Omental fat pad (tissue), 4 donors: ENCODE measurements around the gene CREB3. TPM values are rescaled to one million over a fixed set of nuclear protein-coding genes. Genes with fewer than 3 reads are reported as not detected.

Experiments
- ATAC-seq: fragments of 150-250 bp; one replicate; pipeline ENCODE4 v1.9.1; 2016; ENCODE audit warnings: mild to moderate bottlenecking, moderate library complexity; ENCODE audit not compliant: low FRiP score
- DNase-seq: peaks from one replicate; pipeline ENCODE4 v3.0.0-alpha.2; 2019; ENCODE audit warnings: low spot score
- CTCF ChIP-seq, 3 donors: fragments of 450-650 bp; IDR thresholded peaks; one replicate each; pipeline ENCODE4 v1.5.1; 2016 to 2017; ENCODE audit warnings: antibody characterized with exemption in 3 of 3, mild to moderate bottlenecking in 3 of 3, moderate library complexity in 2 of 3
- small RNA-seq: library from RNA; depleted of rRNA; stranded (forward); fragments of <200 nt; gene quantifications from one replicate; pipeline ENCODE3, GENCODE V24; 2016
- total RNA-seq, 4 donors: library from RNA; depleted of rRNA; stranded (reverse); fragments of >200 nt; gene quantifications; one replicate each; pipeline ENCODE4 v1.1.0, GENCODE V29; 2016

Gene CREB3
- total RNA-seq, 4 donors from 2014 or later: 43.2 to 48.3 (median 45.8) TPM

- TF ChIP-seq CTCF (IDR thresholded peaks at IDR 0.05): no peak
- no peak for DNase-seq
- ATAC-seq: no peak
Observed at GRCh38 chr9:35783418-35783817, 51.0 kb downstream of the CREB3 start.

Small RNAs within 50 kb of the gene (small RNA-seq; reads per million reads assigned to genes)
- gene MIR6853: not detected

Other genes with a start within 250 kb of the CREB3 start
- gene RUSC2, start 242.6 kb upstream of the CREB3 start, total RNA-seq: 10 to 100 TPM; 12.2 to 23.5 (median 21.1) TPM
- 10 to 100 TPM; 29.6 to 53.0 (median 36.5) TPM for gene TESK1, start 127.4 kb upstream of the CREB3 start, total RNA-seq
- 10 to 100 TPM in 1 of 4 donors, 1 to 10 TPM in 3; 1.6 to 15.5 (median 4.9) TPM for gene CD72, start 114.3 kb upstream of the CREB3 start, total RNA-seq
- gene SIT1, start 81.7 kb upstream of the CREB3 start, total RNA-seq: 1 to 10 TPM in 3 of 4 donors, under 1 TPM in 1; 0.74 to 5.2 (median 1.1) TPM
- 1,000 to 10,000 TPM in 3 of 4 donors, 100 to 1,000 TPM in 1; 841 to 3,200 (median 2,180) TPM for gene RMRP, start 74.6 kb upstream of the CREB3 start, total RNA-seq
- 100 to 1,000 TPM in 1 of 4 donors, 10 to 100 TPM in 3; 35.8 to 108 (median 52.5) TPM for gene CCDC107, start 74.4 kb upstream of the CREB3 start, total RNA-seq
- 1 to 10 TPM in 1 of 4 donors, under 1 TPM in 2, not detected in 1; 0.36 to 2.8 (median 0.65) TPM for gene ARHGEF39, start 67.5 kb upstream of the CREB3 start, total RNA-seq
- 10 to 100 TPM in 1 of 4 donors, 1 to 10 TPM in 1, under 1 TPM in 1, not detected in 1; 0.82 to 35.4 (median 2.0) TPM for gene CA9, start 58.7 kb upstream of the CREB3 start, total RNA-seq
- gene TPM2, start 42.7 kb upstream of the CREB3 start, total RNA-seq: 100 to 1,000 TPM; 150 to 301 (median 237) TPM
- gene TLN1, start 471 bp upstream of the CREB3 start, total RNA-seq: 100 to 1,000 TPM; 301 to 553 (median 412) TPM
- gene GBA2, start 16.6 kb downstream of the CREB3 start, total RNA-seq: 10 to 100 TPM; 33.7 to 94.7 (median 57.9) TPM
- 10 to 100 TPM; 12.7 to 19.2 (median 17.5) TPM for gene RGP1, start 16.6 kb downstream of the CREB3 start, total RNA-seq
- gene MSMP, start 21.6 kb downstream of the CREB3 start, total RNA-seq: not detected
- 10 to 100 TPM; 13.7 to 28.2 (median 24.3) TPM for gene NPR2, start 58.9 kb downstream of the CREB3 start, total RNA-seq
- gene SPAG8, start 79.6 kb downstream of the CREB3 start, total RNA-seq: 1 to 10 TPM in 2 of 4 donors, under 1 TPM in 1, not detected in 1; 0.65 to 2.8 (median 2.0) TPM
- 10 to 100 TPM; 19.8 to 49.7 (median 40.6) TPM for gene HINT2, start 82.4 kb downstream of the CREB3 start, total RNA-seq
- not detected for gene FAM221B, start 96.1 kb downstream of the CREB3 start, total RNA-seq
- 10 to 100 TPM in 1 of 4 donors, 1 to 10 TPM in 3; 2.7 to 13.2 (median 4.6) TPM for gene TMEM8B, start 96.6 kb downstream of the CREB3 start, total RNA-seq
- gene OR13J1, start 137.7 kb downstream of the CREB3 start, total RNA-seq: not detected
- gene HRCT1, start 173.5 kb downstream of the CREB3 start, total RNA-seq: 10 to 100 TPM in 2 of 4 donors, 1 to 10 TPM in 2; 5.1 to 17.5 (median 11.3) TPM
- 10 to 100 TPM in 3 of 4 donors, 1 to 10 TPM in 1; 5.6 to 70.1 (median 18.4) TPM for gene SPAAR, start 176.8 kb downstream of the CREB3 start, total RNA-seq
- not detected for gene OR2S2, start 225.5 kb downstream of the CREB3 start, total RNA-seq